HepG2 (cell line): ENCODE data around the gene PEMT. TPM values are rescaled to one million over a fixed set of nuclear protein-coding genes. Genes with fewer than 3 reads are reported as not detected.

Source experiments
- ADNP ChIP-seq: sonication (generic); formaldehyde crosslinking; IDR thresholded peaks from 2 replicates; pipeline ENCODE4 v1.4.0; 2020; ENCODE audit warnings: missing genetic modification reagents
- CEBPG ChIP-seq: IDR thresholded peaks from 2 replicates; pipeline ENCODE4 v1.6.1; 2016
- CREM ChIP-seq, 2 experiments: sonication (generic) in 1 of 2; formaldehyde crosslinking in 1 of 2; IDR thresholded peaks; 2 replicates each; pipeline versions ENCODE4 v1.4.0 to v1.6.1; 2016 to 2020; ENCODE audit warnings: antibody characterized with exemption in 1 of 2, mild to moderate bottlenecking in 1 of 2, missing genetic modification reagents in 1 of 2
- GATA4 ChIP-seq: sonication (generic); IDR thresholded peaks from 2 replicates; pipeline ENCODE4 v1.6.1; 2016; ENCODE audit warnings: antibody characterized with exemption, low read depth, borderline replicate concordance
- HMGA1 ChIP-seq: sonication (generic); formaldehyde crosslinking; conservative IDR thresholded peaks from 2 replicates; pipeline ENCODE4 v1.4.0; 2020; ENCODE audit warnings: missing genetic modification reagents
- HOXA5 ChIP-seq: sonication (generic); formaldehyde crosslinking; IDR thresholded peaks from 2 replicates; pipeline ENCODE4 v1.4.0; 2020; ENCODE audit warnings: missing genetic modification reagents
- LCORL ChIP-seq, 2 experiments: fragments of 450-650 bp in 1 of 2; sonication (generic) in 1 of 2; formaldehyde crosslinking in 1 of 2; IDR thresholded peaks; 2 replicates each; pipeline versions ENCODE4 v1.5.0 to v1.6.1; 2017 to 2020; ENCODE audit warnings: antibody characterized with exemption in 1 of 2, missing genetic modification reagents in 1 of 2
- MED8 ChIP-seq: sonication (generic); formaldehyde crosslinking; IDR thresholded peaks from 2 replicates; pipeline ENCODE4 v1.8.1; 2023; ENCODE audit warnings: mild to moderate bottlenecking, missing genetic modification reagents; ENCODE audit not compliant: insufficient replicate concordance
- NCOA2 ChIP-seq: sonication (generic); formaldehyde crosslinking; IDR thresholded peaks from 2 replicates; pipeline ENCODE4 v1.8.0; 2022; ENCODE audit warnings: inconsistent platforms
- NFIC ChIP-seq: IDR thresholded peaks from 2 replicates; pipeline ENCODE4 v1.6.1; 2012; ENCODE audit warnings: mild to moderate bottlenecking, low read length, inconsistent platforms
- NONO ChIP-seq, 2 experiments: fragments of 450-650 bp in 1 of 2; sonication (generic) in 1 of 2; formaldehyde crosslinking in 1 of 2; IDR thresholded peaks in 1 of 2; conservative IDR thresholded peaks in 1 of 2; 2 replicates each; pipeline versions ENCODE4 v1.6.1 to v1.8.0; 2017 to 2022; ENCODE audit warnings: mild to moderate bottlenecking in 1 of 2, missing genetic modification reagents in 1 of 2, moderate library complexity in 1 of 2
- PHB2 ChIP-seq: fragments of 450-650 bp; IDR thresholded peaks from 2 replicates; pipeline ENCODE4 v1.6.1; 2018; ENCODE audit not compliant: partially characterized antibody
- POGZ ChIP-seq: sonication (generic); formaldehyde crosslinking; IDR thresholded peaks from 2 replicates; pipeline ENCODE4 v1.4.0; 2020; ENCODE audit warnings: mild to moderate bottlenecking, missing genetic modification reagents
- RNF2 ChIP-seq: fragments of 450-650 bp; conservative IDR thresholded peaks from 2 replicates; pipeline ENCODE4 v1.6.1; 2016; ENCODE audit warnings: low read depth
- RORA ChIP-seq: sonication (generic); formaldehyde crosslinking; IDR thresholded peaks from 2 replicates; pipeline ENCODE4 v1.5.0; 2020; ENCODE audit warnings: mild to moderate bottlenecking, missing genetic modification reagents, moderate library complexity
- SCMH1 ChIP-seq: sonication (generic); formaldehyde crosslinking; IDR thresholded peaks from 2 replicates; pipeline ENCODE4 v1.9.0; 2021; ENCODE audit warnings: missing genetic modification reagents, mild to moderate bottlenecking, borderline replicate concordance
- TEAD3 ChIP-seq: optimal IDR thresholded peaks from 2 replicates; pipeline ENCODE3; 2016; ENCODE audit warnings: borderline replicate concordance
- ZBTB8A ChIP-seq: sonication (generic); formaldehyde crosslinking; IDR thresholded peaks from 2 replicates; pipeline ENCODE4 v1.4.0; 2020; ENCODE audit warnings: mild to moderate bottlenecking, low read depth, missing genetic modification reagents, borderline replicate concordance
- ZFY ChIP-seq: sonication (generic); formaldehyde crosslinking; IDR thresholded peaks from 2 replicates; pipeline ENCODE4 v1.4.0; 2020; ENCODE audit warnings: missing genetic modification reagents
- ZNF207 ChIP-seq: fragments of 450-650 bp; IDR thresholded peaks from 2 replicates; pipeline ENCODE4 v1.6.1; 2016; ENCODE audit warnings: antibody characterized with exemption, borderline replicate concordance
- ZNF225 ChIP-seq: sonication (generic); formaldehyde crosslinking; IDR thresholded peaks from 2 replicates; pipeline ENCODE4 v1.4.0; 2020; ENCODE audit warnings: mild to moderate bottlenecking, missing genetic modification reagents
- ZNF296 ChIP-seq: sonication (generic); formaldehyde crosslinking; conservative IDR thresholded peaks from 2 replicates; pipeline ENCODE4 v1.5.0; 2020; ENCODE audit warnings: mild to moderate bottlenecking, missing genetic modification reagents
- ZNF460 ChIP-seq: sonication (generic); formaldehyde crosslinking; IDR thresholded peaks from 2 replicates; pipeline ENCODE4 v1.5.1; 2020; ENCODE audit warnings: missing genetic modification reagents, mild to moderate bottlenecking, borderline replicate concordance
- ZNF614 ChIP-seq: IDR thresholded peaks from 2 replicates; pipeline ENCODE4 v1.6.1; 2018; ENCODE audit warnings: missing biosample characterization, missing genetic modification reagents, inconsistent platforms, borderline replicate concordance
- ZNF850 ChIP-seq: sonication (generic); formaldehyde crosslinking; conservative IDR thresholded peaks from 2 replicates; pipeline ENCODE4 v1.9.0; 2021; ENCODE audit warnings: mild to moderate bottlenecking, missing genetic modification reagents
- polyA plus RNA-seq, 8 experiments: library from polyadenylated mRNA; depleted of rRNA in 3 of 8; stranded (reverse) in 7 of 8; unstranded in 1 of 8; fragments of >200 nt; fragmentation: Illumina TruSeq in 4 of 8; extraction: Trizol in 4 of 8; gene quantifications; 2 replicates each; pipeline versions ENCODE4 v1.2.1 to v1.2.3, GENCODE V29; 2011 to 2016; ENCODE audit warnings: low read depth in 4 of 8, missing spikeins in 1 of 8, mixed read lengths in 1 of 8; ENCODE audit not compliant: insufficient read depth in 1 of 8
- total RNA-seq, 5 experiments: library from RNA; depleted of rRNA; stranded (reverse); fragments of >200 nt; fragmentation: Illumina TruSeq; extraction: Trizol; gene quantifications; 2 replicates each; pipeline ENCODE4 v1.2.3, GENCODE V29; 2016; ENCODE audit warnings: low read depth in 1 of 5
- TF ChIP-seq, protein P1 (sequence below): sonication (generic); formaldehyde crosslinking; IDR thresholded peaks from 2 replicates; pipeline ENCODE4 v1.4.0; 2020; ENCODE audit warnings: missing genetic modification reagents, mild to moderate bottlenecking, borderline replicate concordance
- TF ChIP-seq, protein P2 (sequence below): sonication (generic); formaldehyde crosslinking; conservative IDR thresholded peaks from 2 replicates; pipeline ENCODE4 v1.4.0; 2020; ENCODE audit warnings: missing genetic modification reagents

The PEMT gene
- total and polyA plus RNA-seq, 2 of the 13 experiments (the other 11 are each of a cell fraction or from before 2014, with no cell fraction given): 31.7 to 43.6 TPM

DNA sequence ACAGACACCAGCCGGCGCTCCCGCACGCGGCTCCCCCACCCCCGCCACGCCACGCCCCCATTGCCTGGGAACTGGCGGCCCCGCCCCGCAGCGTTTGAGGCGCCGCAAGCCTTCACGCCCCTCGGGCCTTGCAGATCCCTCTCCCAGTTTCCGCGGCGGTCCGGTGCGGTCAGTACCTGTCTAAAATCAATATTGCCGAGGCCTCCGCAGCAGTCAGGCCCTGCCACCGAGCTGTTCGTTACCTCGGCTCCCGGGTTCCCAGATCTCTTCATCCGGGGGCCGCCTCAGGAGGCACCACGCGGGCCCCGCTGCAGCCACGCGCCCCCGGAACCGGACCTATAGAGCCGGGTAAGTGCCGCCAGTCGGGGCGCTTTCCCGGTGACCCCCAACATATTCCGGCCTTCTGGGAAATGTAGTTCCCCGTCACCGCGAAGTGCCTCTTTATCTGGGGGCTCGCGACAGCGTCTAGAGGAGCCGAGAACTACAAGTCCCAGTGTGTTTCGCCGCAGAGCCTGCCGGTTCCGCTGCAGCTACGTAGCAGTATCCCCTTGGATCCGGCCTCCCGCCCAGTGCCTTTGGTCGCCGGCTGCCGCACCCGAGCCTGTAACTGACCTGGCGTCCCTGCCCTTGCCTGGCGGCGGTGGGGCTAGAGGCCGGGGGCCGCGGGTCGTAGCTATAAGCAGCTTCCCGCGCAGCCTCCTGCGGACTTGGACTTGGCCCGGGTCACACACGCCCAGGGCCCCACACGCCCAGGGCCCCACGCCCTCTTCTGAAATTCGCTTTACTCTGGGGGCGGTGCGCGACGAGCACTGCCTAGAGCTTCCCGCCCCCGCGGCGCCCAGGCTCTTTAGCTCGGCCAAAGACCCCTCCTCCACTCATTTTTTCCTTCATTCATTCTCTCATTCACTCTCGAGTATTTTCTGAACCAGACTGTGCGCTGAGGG lies at the start of gene PEMT (continued):
- TF ChIP-seq, protein P1, sequence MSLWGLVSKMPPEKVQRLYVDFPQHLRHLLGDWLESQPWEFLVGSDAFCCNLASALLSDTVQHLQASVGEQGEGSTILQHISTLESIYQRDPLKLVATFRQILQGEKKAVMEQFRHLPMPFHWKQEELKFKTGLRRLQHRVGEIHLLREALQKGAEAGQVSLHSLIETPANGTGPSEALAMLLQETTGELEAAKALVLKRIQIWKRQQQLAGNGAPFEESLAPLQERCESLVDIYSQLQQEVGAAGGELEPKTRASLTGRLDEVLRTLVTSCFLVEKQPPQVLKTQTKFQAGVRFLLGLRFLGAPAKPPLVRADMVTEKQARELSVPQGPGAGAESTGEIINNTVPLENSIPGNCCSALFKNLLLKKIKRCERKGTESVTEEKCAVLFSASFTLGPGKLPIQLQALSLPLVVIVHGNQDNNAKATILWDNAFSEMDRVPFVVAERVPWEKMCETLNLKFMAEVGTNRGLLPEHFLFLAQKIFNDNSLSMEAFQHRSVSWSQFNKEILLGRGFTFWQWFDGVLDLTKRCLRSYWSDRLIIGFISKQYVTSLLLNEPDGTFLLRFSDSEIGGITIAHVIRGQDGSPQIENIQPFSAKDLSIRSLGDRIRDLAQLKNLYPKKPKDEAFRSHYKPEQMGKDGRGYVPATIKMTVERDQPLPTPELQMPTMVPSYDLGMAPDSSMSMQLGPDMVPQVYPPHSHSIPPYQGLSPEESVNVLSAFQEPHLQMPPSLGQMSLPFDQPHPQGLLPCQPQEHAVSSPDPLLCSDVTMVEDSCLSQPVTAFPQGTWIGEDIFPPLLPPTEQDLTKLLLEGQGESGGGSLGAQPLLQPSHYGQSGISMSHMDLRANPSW (CRISPR knock-in tag): no peak
- TF ChIP-seq TEAD3 (CRISPR knock-in tag): peak; percentile 21
- peak; percentile 88 for TF ChIP-seq POGZ
- no peak for TF ChIP-seq ADNP
- TF ChIP-seq PHB2: no peak
- TF ChIP-seq ZNF207: no peak
- TF ChIP-seq NFIC: no peak
- no peak; the same call in 1 of the 2 replicates for TF ChIP-seq GATA4
- TF ChIP-seq HOXA5: peak; percentile 58; the same call in 1 of the 2 replicates
- no peak for TF ChIP-seq CEBPG (CRISPR knock-in tag)
- no peak for TF ChIP-seq ZBTB8A (CRISPR knock-in tag)
- no peak for TF ChIP-seq NONO (IDR thresholded peaks at IDR 0.05)
- peak; percentile 87 for TF ChIP-seq NONO (CRISPR knock-in tag; conservative IDR thresholded peaks at IDR 0.05)
- TF ChIP-seq ZNF614 (CRISPR knock-in tag): no peak; the same call in 1 of the 2 replicates
- TF ChIP-seq ZFY: peak; percentile 92
- TF ChIP-seq RORA (CRISPR knock-in tag): no peak
- no peak for TF ChIP-seq ZNF850 (CRISPR knock-in tag)
- TF ChIP-seq ZNF225 (CRISPR knock-in tag): 0 out of 2 replicates have a peak, but pooled peaks have one; percentile 44
- peak; percentile 98 for TF ChIP-seq CREM (IDR thresholded peaks at IDR 0.05)
- no peak for TF ChIP-seq CREM (CRISPR knock-in tag; IDR thresholded peaks at IDR 0.05)
- TF ChIP-seq LCORL (IDR thresholded peaks at IDR 0.05): no peak
- peak; percentile 67; the same call in 1 of the 2 replicates for TF ChIP-seq LCORL (CRISPR knock-in tag; IDR thresholded peaks at IDR 0.05)
- no peak for TF ChIP-seq HMGA1 (CRISPR knock-in tag)
- TF ChIP-seq SCMH1 (CRISPR knock-in tag): no peak
- TF ChIP-seq, protein P2, sequence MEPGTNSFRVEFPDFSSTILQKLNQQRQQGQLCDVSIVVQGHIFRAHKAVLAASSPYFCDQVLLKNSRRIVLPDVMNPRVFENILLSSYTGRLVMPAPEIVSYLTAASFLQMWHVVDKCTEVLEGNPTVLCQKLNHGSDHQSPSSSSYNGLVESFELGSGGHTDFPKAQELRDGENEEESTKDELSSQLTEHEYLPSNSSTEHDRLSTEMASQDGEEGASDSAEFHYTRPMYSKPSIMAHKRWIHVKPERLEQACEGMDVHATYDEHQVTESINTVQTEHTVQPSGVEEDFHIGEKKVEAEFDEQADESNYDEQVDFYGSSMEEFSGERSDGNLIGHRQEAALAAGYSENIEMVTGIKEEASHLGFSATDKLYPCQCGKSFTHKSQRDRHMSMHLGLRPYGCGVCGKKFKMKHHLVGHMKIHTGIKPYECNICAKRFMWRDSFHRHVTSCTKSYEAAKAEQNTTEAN (CRISPR knock-in tag): no peak; the same call in none of the 2 replicates
- TF ChIP-seq NCOA2 (CRISPR knock-in tag): 0 out of 2 replicates have a peak, but pooled peaks have one; percentile 9
- peak; percentile 66; the same call in 1 of the 2 replicates for TF ChIP-seq RNF2
- peak; percentile 31 for TF ChIP-seq MED8 (CRISPR knock-in tag)
- TF ChIP-seq ZNF296 (CRISPR knock-in tag): no peak
- TF ChIP-seq ZNF460 (CRISPR knock-in tag): no peak; the same call in 1 of the 2 replicates
